Stimulated activated CD4-positive, alpha-beta T cell treated with anti-CD3 and anti-CD28 coated beads, Interleukin-4, amount 100 ng/mL, for 24 hours (primary cell): ENCODE measurements around the gene PLS3.

Experiments
- DNase-seq: peaks from one replicate; pipeline ENCODE4 v3.0.0-alpha.2; 2020

PLS3 gene

GRCh38 chrX:115571712-115572111 lies 10.7 kb downstream of the PLS3 start:
- no peak for DNase-seq

GRCh38 chrX:115573185-115573584 lies 12.2 kb downstream of the PLS3 start:
- DNase-seq, result no peak

GRCh38 chrX:115576676-115577075 lies 15.7 kb downstream of the PLS3 start:
- no peak for DNase-seq

GRCh38 chrX:115579327-115579726 lies 18.4 kb downstream of the PLS3 start:
- no peak for DNase-seq

- DNase-seq, result no peak
Measured at GRCh38 chrX:115579786-115580294, 18.9 kb downstream of the PLS3 start.

- DNase-seq, result no peak
Measured at GRCh38 chrX:115581759-115582615, 21.0 kb downstream of the PLS3 start.

- no peak for DNase-seq
Measured at GRCh38 chrX:115582616-115583495, 21.9 kb downstream of the PLS3 start.

- no peak for DNase-seq
Measured at GRCh38 chrX:115583496-115584004, 22.6 kb downstream of the PLS3 start.

GRCh38 chrX:115584696-115585095 lies 23.7 kb downstream of the PLS3 start:
- no peak for DNase-seq

- no peak for DNase-seq
Measured at GRCh38 chrX:115588179-115588578, 27.2 kb downstream of the PLS3 start.

- no peak for DNase-seq
Measured at GRCh38 chrX:115589419-115589818, 28.4 kb downstream of the PLS3 start.

- no peak for DNase-seq
Measured at GRCh38 chrX:115591420-115591819, 30.4 kb downstream of the PLS3 start.

- DNase-seq, result no peak
Measured at GRCh38 chrX:115591856-115592842, 31.2 kb downstream of the PLS3 start.

GRCh38 chrX:115592997-115593734 lies 32.2 kb downstream of the PLS3 start:
- no peak for DNase-seq

GRCh38 chrX:115595049-115595448 lies 34.1 kb downstream of the PLS3 start:
- no peak for DNase-seq

- DNase-seq, result no peak
Measured at GRCh38 chrX:115598556-115598955, 37.6 kb downstream of the PLS3 start.

- no peak for DNase-seq
Measured at GRCh38 chrX:115602308-115602707, 41.3 kb downstream of the PLS3 start.

- no peak for DNase-seq
Measured at GRCh38 chrX:115602729-115603389, 41.9 kb downstream of the PLS3 start.

- DNase-seq, result no peak
Measured at GRCh38 chrX:115603534-115604074, 42.6 kb downstream of the PLS3 start.

- DNase-seq, result no peak
Measured at GRCh38 chrX:115606861-115607260, 45.9 kb downstream of the PLS3 start.

GRCh38 chrX:115609621-115610020 lies 48.6 kb downstream of the PLS3 start:
- DNase-seq, result no peak
